ENCODE results near the gene ROM1.
"Not testable (repeated sequence)": the region's sequence is repeated elsewhere in the genome, so short reads cannot be mapped to it uniquely, and the experiment has no call there.

ROM1 gene

DNA sequence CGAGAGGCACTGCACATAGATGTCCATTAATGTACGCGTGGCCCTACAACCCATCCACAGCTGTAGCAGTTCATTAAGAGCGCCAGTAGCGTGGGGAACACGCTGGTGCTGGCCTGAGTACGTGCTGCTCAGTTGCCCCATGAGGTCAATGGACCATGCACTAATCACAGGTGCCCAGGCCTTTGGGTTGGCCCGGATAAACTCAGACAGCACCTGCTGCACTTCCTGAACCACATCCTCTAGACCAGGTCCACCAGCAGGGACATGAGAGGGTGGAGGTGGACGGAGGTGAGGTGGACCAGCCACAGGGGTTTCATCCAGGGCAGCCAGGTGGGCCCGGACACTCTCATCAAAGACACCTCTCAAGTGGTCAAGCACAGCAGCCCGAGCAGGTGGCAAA lies 36.4 kb downstream of the ROM1 start:
- DNase-seq (ENCODE audit: low read depth), result no peak

DNA sequence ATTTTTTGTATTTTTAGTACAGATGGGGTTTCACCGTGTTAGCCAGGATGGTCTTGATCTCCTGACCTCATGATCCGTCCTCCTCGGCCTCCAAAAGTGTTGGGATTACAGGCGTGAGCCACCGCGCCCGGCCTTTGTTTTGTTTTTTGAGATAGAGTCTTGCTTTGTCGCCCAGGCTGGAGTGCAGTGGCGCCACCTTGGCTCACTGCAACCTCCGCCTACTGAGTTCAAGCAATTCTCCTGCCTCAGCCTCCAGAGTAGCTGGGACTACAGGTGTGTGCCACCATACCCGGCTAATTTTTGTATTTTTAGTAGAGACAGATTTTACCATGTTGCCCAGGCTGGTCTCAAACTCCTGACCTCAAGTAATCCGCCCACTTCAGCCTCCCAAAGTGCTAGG lies 37.2 kb downstream of the ROM1 start:
- not testable (repeated sequence) for DNase-seq (ENCODE audit: low read depth)

DNA sequence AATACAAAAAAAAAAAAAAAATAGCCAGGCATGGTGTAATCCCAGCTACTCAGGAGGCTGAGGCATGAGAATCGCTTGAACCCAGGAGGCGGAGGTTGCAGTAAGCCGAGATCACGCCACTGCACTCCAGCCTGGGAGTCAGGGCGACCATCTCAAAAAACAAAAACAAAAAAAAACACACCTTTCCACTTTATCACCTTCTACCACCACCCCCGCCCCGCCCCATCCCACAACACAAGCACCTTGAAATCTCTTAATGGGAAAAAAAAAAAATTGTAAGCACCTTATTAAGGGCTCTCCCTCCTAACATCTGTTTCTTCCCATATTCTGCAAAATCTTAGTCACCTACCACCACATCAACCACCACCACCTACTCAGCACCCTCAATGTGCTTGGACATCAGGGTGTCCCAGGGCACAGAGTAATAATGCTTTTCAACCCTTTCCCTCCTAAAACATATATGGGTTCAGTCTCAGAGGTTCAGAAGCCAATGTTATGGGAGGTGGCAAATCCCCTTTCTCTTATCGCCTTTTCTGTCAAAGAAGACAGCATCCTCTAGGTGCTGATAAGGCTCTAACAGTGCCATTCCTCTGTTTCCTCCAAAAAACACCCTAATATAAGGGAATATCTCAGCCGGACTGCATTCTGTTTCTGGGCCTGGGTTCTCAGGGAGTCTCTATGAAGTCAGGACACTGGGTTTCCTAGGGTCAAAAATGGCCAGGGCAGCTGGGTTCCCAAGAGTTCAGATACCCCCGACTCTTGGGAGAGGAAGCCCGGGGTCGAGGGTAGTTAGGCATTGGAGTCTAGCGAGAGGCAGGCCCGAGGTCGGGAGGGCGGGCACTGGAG lies 39.3 kb downstream of the ROM1 start:
- no peak for DNase-seq (ENCODE audit: low read depth)

DNA sequence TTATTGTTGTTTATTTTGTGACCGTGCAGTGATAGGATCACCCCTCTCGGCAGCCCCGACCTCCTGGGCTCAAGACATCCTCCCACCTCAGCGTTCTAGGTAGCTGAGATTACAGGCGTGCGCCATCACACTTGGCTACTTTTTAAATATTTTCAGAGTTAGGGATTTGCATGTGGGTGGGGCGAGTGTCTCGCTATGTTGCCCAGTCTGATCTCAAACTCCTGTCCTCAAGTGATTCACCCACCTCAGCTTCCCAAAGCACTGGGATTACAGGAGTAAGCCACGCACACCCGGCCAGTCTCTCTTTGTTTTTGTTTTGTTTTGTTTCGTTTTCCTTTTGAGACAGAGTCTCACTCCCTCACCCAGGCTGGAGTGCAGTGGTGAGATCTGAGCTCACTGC lies 41.2 kb downstream of the ROM1 start:
- DNase-seq (ENCODE audit: low read depth), result no peak

DNA sequence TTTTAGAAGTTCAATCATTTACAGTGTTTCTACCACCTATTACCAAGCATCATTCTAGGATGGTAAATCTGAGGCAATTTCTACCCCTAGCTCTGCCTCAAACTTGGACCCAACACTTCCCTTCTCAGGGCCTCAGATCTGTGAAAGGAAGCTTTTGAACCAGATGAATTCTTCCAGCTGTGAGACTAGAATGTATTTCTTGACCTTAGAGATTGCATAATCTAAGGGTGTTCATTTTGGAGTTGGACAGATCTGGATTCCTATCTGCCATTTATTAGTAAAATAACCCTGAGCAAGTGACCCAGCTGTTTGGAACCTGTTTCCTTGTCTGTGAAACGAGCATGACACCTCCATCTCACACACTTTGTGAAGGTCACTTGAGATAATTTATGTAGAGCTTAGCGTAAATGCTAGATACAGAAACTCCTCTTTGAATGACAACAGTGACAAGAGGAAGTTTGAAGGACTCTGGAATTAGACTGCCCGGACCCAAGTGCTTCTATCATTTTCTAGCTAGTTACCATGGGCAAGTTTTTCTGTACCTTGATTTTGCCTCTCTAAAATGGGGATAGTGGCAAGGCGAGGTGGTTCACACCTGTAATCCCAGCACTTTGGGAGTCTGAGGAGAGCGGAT lies 43.9 kb downstream of the ROM1 start:
- DNase-seq (ENCODE audit: low read depth), result no peak

DNA sequence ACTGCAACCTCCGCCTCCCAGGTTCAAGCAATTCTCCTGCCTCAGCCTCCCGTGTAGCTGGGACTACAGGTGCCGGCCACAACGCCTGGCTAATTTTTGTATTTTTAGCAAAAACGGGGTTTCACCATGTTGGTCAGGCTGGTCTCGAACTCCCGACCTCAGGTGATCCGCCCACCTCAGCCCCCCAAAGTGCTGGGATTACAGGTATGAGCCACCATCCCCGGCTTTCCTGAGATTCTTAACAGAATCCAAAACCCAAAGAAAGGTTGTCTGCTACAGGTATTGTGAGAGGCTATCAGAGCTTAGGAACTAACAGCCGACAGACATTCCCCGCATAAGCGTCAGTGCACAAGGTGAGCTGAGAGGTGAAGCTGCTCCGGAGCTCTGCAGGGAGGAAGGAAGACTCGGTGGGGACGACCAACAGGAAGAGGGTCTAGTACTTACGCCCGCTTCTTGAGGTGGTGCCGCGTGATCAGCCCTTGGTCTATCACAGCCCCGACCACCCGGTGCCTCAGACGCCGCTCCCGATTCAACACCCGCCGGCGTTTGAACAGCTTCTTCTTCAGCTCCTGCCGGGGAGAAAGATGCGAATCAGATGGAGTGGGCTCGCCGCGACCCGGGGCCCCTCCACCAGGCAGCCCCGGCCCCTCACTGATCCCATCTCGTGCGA lies 51.5 kb downstream of the ROM1 start:
- no peak for DNase-seq (ENCODE audit: low read depth)

All from stimulated activated CD8-positive, alpha-beta memory T cell treated with anti-CD3 and anti-CD28 coated beads, Interleukin-7, amount 100 ng/mL, for 24 hours (primary cell).